ENCODE measurements around the gene KRTAP5-6.

- TF ChIP-seq CTCF (IDR thresholded peaks at IDR 0.05 in 8 of 11, conservative IDR thresholded peaks at IDR 0.05 in 3 of 11) (no peak), POLR2AphosphoS5 (IDR thresholded peaks at IDR 0.05) (peak in 2 of 3 donors; percentile 8 to 57)
Measured at GRCh38 chr11:1669546-1670218, 27.3 kb upstream of the KRTAP5-6 start.

Measured in spleen (tissue), 7 donors.